DOHH2 (cell line): ENCODE measurements around the gene NNAT.

Experiments
- H3F3A ChIP-seq: fragments of 200-600 bp; sonication (generic), shearing (Covaris generic); 2 replicates; pipeline ENCODE4 v1.6.0; 2016; ENCODE audit warnings: antibody characterized with exemption, mild to moderate bottlenecking; ENCODE audit not compliant: control insufficient read depth, insufficient read depth
- H3K27ac ChIP-seq: fragments of 200-600 bp; sonication (generic); 2 replicates; pipeline ENCODE4 v1.5.1; 2014; ENCODE audit warnings: low read depth, mild to moderate bottlenecking, low read length, moderate library complexity
- H3K27me3 ChIP-seq: fragments of 200-600 bp; sonication (generic); 2 replicates; pipeline ENCODE4 v1.6.1; 2014; ENCODE audit warnings: mild to moderate bottlenecking, low read length, mixed read lengths; ENCODE audit not compliant: control insufficient read depth
- H3K36me3 ChIP-seq: fragments of 200-600 bp; sonication (generic); 2 replicates; pipeline ENCODE4 v1.6.1; 2014; ENCODE audit warnings: mild to moderate bottlenecking, low read length, moderate library complexity, mixed read lengths; ENCODE audit not compliant: control insufficient read depth
- H3K4me1 ChIP-seq: fragments of 200-600 bp; sonication (generic); 2 replicates; pipeline ENCODE4 v1.6.1; 2014; ENCODE audit warnings: mild to moderate bottlenecking, low read length, mixed read lengths; ENCODE audit not compliant: control insufficient read depth
- H3K4me2 ChIP-seq: fragments of 200-600 bp; sonication (generic); 2 replicates; pipeline ENCODE4 v1.6.0; 2014; ENCODE audit warnings: mild to moderate bottlenecking, low read length, moderate library complexity
- H3K4me3 ChIP-seq: fragments of 200-600 bp; sonication (generic); 2 replicates; pipeline ENCODE4 v1.5.1; 2014; ENCODE audit warnings: mild to moderate bottlenecking, low read length, mixed read lengths
- H3K79me2 ChIP-seq: fragments of 200-600 bp; sonication (generic); 2 replicates; pipeline ENCODE4 v1.6.1; 2014; ENCODE audit warnings: mild to moderate bottlenecking, low read length, mixed read lengths; ENCODE audit not compliant: control insufficient read depth
- H3K9me2 ChIP-seq: fragments of 200-600 bp; sonication (generic); replicated peaks from 2 replicates; pipeline ENCODE4 v1.6.1; 2014; ENCODE audit warnings: mild to moderate bottlenecking, low read length, mixed read lengths; ENCODE audit not compliant: control insufficient read depth
- H3K9me3 ChIP-seq: fragments of 200-600 bp; sonication (generic); 2 replicates; pipeline ENCODE4 v1.6.1; 2014; ENCODE audit warnings: antibody characterized with exemption, low read length, mixed read lengths; ENCODE audit not compliant: control insufficient read depth, insufficient read depth
- H4K20me1 ChIP-seq: fragments of 200-600 bp; sonication (generic); 2 replicates; pipeline ENCODE4 v1.6.0; 2014; ENCODE audit warnings: low read depth, mild to moderate bottlenecking, antibody characterized with exemption, low read length, moderate library complexity; ENCODE audit not compliant: control insufficient read depth, insufficient read depth
- EZH2phosphoT487 ChIP-seq: fragments of 200-600 bp; sonication (generic); IDR thresholded peaks from 2 replicates; pipeline ENCODE4 v1.6.1; 2017; ENCODE audit warnings: borderline replicate concordance, mild to moderate bottlenecking, antibody characterized with exemption, low read length, moderate library complexity, mixed read lengths
- TF ChIP-seq, protein P1 (sequence below): fragments of 200-600 bp; sonication (generic); IDR thresholded peaks from one replicate; pipeline ENCODE4 v1.5.1; 2014; ENCODE audit warnings: antibody characterized with exemption, mild to moderate bottlenecking, low read depth, low read length; ENCODE audit not compliant: poor library complexity, severe bottlenecking

The NNAT gene

DNA sequence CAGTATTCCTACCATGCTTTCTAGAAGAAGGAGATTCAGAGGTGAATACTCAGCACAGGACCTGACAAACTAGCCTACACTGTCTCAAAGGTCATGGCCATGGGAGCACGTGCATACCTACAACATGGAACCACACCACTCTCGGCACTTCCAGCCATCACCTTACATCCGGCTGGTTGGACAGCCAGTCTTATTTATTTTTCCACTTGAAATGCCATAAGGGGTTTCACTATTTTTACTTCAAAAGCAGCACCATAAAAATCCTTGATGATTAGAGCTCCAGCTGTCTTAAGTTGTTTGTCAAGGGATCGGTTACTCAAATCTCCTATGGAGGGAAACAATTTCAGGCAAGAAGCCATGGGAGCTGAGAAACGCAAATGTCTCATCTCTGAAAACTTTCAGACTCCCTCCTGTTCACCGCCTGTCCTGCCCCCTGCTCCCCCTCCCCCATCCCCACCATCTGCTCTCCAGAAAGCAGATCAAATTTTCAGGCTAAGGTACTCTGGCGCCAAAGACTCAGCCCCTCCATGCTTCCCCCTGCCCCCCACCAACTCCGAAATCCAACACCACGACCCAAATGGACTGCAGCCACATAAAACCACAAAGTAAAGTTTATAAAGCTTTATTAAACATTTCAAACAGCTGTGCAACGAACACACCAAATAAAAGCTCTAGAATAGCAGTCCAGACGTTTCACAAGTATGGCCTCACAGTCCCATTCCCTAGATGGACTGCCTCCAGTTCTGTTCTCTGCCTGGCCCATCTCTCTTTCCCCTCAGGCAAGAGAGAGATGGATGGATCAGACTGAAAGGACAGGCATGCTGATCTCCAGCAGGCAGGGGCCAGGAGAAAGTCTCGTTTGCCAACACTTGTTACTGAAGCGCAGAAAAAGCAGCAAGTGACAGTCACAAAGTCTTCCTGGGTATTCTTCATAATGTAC is 4.0 kb upstream of the NNAT start:
- Histone ChIP-seq H3K4me3 (no peak overlapping the region), H4K20me1 (no peaks in the 10 kb centered on the region), H3K36me3 (peaks cover 14% of the 10 kb centered on the region; the same call in 1 of the 2 replicates), H3K4me2 (no peak overlapping the region), H3K9me2 (no peaks in the 10 kb centered on the region), H3K4me1 (no peaks in the 10 kb centered on the region), H3F3A (no peaks in the 10 kb centered on the region), H3K79me2 (peaks cover 25% of the 10 kb centered on the region), H3K27me3 (no peaks in the 10 kb centered on the region), H3K9me3 (no peaks in the 10 kb centered on the region), H3K27ac (no peak overlapping the region)
- TF ChIP-seq EZH2phosphoT487 = no peak
- TF ChIP-seq, protein P1, sequence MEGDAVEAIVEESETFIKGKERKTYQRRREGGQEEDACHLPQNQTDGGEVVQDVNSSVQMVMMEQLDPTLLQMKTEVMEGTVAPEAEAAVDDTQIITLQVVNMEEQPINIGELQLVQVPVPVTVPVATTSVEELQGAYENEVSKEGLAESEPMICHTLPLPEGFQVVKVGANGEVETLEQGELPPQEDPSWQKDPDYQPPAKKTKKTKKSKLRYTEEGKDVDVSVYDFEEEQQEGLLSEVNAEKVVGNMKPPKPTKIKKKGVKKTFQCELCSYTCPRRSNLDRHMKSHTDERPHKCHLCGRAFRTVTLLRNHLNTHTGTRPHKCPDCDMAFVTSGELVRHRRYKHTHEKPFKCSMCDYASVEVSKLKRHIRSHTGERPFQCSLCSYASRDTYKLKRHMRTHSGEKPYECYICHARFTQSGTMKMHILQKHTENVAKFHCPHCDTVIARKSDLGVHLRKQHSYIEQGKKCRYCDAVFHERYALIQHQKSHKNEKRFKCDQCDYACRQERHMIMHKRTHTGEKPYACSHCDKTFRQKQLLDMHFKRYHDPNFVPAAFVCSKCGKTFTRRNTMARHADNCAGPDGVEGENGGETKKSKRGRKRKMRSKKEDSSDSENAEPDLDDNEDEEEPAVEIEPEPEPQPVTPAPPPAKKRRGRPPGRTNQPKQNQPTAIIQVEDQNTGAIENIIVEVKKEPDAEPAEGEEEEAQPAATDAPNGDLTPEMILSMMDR = no peak

DNA sequence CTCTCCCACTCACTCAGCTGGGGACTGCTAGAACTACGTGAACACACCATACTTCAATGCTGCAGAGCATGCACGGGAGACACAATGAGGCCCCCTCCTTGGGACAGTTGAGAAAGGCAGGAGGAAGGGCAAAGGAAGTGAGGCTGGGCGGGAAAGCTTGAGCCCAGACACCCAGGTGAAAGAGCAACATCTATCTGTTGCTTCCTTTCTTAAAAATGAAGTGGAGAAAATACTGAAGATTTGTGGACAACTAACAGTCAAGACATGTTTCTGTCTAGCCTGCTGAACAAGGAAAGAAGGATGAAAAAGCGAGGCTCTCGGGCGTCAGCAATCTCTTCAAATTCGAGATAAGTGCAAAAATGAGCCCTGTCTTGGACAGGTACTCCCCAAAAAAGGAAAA is 3.0 kb upstream of the NNAT start:
- H3K27ac ChIP-seq = no peak overlapping the region

DNA sequence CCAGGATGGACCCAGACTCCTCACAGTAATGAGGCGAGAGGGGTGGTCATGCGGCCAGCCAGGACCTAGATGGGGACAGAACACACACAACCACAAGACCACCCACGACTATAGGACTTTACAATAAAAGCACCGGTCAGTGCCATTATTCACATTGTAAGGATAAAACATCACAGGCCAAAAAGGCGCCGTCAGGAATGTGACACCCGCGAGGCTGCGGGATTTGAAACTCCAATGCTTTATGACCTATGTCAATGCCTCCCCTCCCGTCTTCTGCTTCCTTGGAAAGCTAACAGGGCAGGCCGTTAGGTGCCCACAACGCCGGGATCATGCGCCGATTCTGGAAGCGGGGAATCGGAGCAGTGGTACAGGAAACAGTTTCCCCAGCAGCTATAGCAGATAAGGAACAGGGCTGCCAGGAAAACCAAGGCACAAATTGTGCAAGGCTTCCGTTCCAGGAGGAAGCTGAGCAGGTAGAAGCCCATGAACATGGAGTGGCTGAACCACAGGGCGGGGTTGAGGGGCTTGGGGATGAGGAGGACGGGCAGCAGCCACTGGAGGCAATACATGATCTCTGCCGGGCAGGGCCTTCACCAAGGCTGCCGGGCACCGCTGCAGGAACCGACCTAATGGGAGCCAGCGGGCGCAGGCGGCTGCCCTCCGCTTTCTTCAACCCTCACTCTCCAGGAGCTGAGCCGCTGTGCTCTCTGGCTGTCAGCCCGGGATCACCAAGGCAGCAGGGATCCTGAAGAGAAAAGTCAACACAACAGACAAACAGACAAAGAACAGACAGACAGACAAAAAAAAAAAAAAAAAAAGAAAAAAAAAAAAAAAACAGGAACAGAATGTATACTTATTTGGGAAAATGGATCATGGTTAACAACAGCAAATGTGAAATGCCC is 2.2 kb upstream of the NNAT start:
- Histone ChIP-seq H3K9me3 (no peaks in the 10 kb centered on the region), H3K36me3 (peaks cover 13% of the 10 kb centered on the region; the same call in 1 of the 2 replicates), H3K27ac (no peak overlapping the region)

More for the DNA sequence above, 3.0 kb upstream of the NNAT start:
- TF ChIP-seq, protein P1 = no peak
- TF ChIP-seq EZH2phosphoT487 = no peak
- Histone ChIP-seq H3K27me3 (no peaks in the 10 kb centered on the region), H3K9me3 (no peaks in the 10 kb centered on the region), H3K79me2 (peaks cover 31% of the 10 kb centered on the region), H4K20me1 (no peaks in the 10 kb centered on the region), H3K9me2 (no peaks in the 10 kb centered on the region), H3K4me2 (no peak overlapping the region), H3K4me3 (no peak overlapping the region), H3K36me3 (peaks cover 14% of the 10 kb centered on the region; the same call in 1 of the 2 replicates), H3K4me1 (no peaks in the 10 kb centered on the region), H3F3A (no peaks in the 10 kb centered on the region)

More for the DNA sequence above, 2.2 kb upstream of the NNAT start:
- TF ChIP-seq, protein P1 = no peak
- no peak for TF ChIP-seq EZH2phosphoT487
- no peaks in the 10 kb centered on the region for H3K4me1 ChIP-seq
- peaks cover 39% of the 10 kb centered on the region for H3K79me2 ChIP-seq
- H3K4me2 ChIP-seq = no peak overlapping the region
- no peaks in the 10 kb centered on the region for H4K20me1 ChIP-seq
- no peaks in the 10 kb centered on the region for H3F3A ChIP-seq
- no peaks in the 10 kb centered on the region for H3K9me2 ChIP-seq
- H3K4me3 ChIP-seq = no peak overlapping the region
- no peaks in the 10 kb centered on the region for H3K27me3 ChIP-seq
